NCI-H128 (cell line): Measurements from ENCODE around the gene CCDC179.
A peak's percentile ranks its signal among the peaks of the same experiment; 100 is the strongest.

Experiments used
- DNase-seq: peaks from one replicate; lab custom pipeline; 2025; ENCODE audit not compliant: unreplicated experiment; lab: John Stamatoyannopoulos, UW

Gene CCDC179

GRCh38 chr11:22860241-22860640 lies at the start of gene CCDC179:
Gene CCDC179 (minus strand): TSS chr11:22860474. CDS start chr11:22860421, 53 bp downstream.
- DNase-seq: no peak

- no peak for DNase-seq
Observed at GRCh38 chr11:22903782-22904181, 43.5 kb upstream of the CCDC179 start.

- DNase-seq: no peak
Observed at GRCh38 chr11:22901603-22902002, 41.3 kb upstream of the CCDC179 start.

- DNase-seq: no peak
Observed at GRCh38 chr11:22900764-22901486, 40.7 kb upstream of the CCDC179 start.

GRCh38 chr11:22898036-22898435 lies 37.8 kb upstream of the CCDC179 start:
- no peak for DNase-seq

- no peak for DNase-seq
Observed at GRCh38 chr11:22890227-22890626, 30.0 kb upstream of the CCDC179 start.

GRCh38 chr11:22884217-22884616 lies 23.9 kb upstream of the CCDC179 start:
- DNase-seq: no peak

GRCh38 chr11:22879630-22880029 lies 19.4 kb upstream of the CCDC179 start:
- no peak for DNase-seq

- no peak for DNase-seq
Observed at GRCh38 chr11:22878604-22879003, 18.3 kb upstream of the CCDC179 start.

GRCh38 chr11:22878039-22878438 lies 17.8 kb upstream of the CCDC179 start:
- no peak for DNase-seq

GRCh38 chr11:22875869-22876473 lies 15.7 kb upstream of the CCDC179 start:
- peak; percentile 71 for DNase-seq

- no peak for DNase-seq
Observed at GRCh38 chr11:22869325-22869724, 9.1 kb upstream of the CCDC179 start.

GRCh38 chr11:22859756-22860155 lies 518 bp downstream of the CCDC179 start:
- no peak for DNase-seq

GRCh38 chr11:22851477-22851876 lies 8.8 kb downstream of the CCDC179 start:
- DNase-seq: no peak

GRCh38 chr11:22846726-22847125 lies 13.5 kb downstream of the CCDC179 start:
- no peak for DNase-seq

- no peak for DNase-seq
Observed at GRCh38 chr11:22832315-22833015, 27.8 kb downstream of the CCDC179 start.

GRCh38 chr11:22830082-22830414 lies 30.2 kb downstream of the CCDC179 start:
- no peak for DNase-seq

- peak; percentile 97 for DNase-seq
Observed at GRCh38 chr11:22829231-22830081, 30.8 kb downstream of the CCDC179 start, which contains the start of gene SVIP. Gene SVIP (minus strand): TSS chr11:22829801. CDS start chr11:22829748, 53 bp downstream.

GRCh38 chr11:22828373-22828772 lies 31.9 kb downstream of the CCDC179 start:
- no peak for DNase-seq

GRCh38 chr11:22822203-22822602 lies 38.1 kb downstream of the CCDC179 start:
- no peak for DNase-seq

- no peak for DNase-seq
Observed at GRCh38 chr11:22809893-22810292, 50.4 kb downstream of the CCDC179 start.
